Activated CD8-positive, alpha-beta T cell treated with anti-CD3 and anti-CD28 coated beads for 36 hours (primary cell): ENCODE data around the gene NCKAP1. TPM values are rescaled to one million over a fixed set of nuclear protein-coding genes. Genes with fewer than 3 reads are reported as not detected.
A peak's percentile ranks its signal among the peaks of the same experiment; 100 is the strongest.

Experiments
- ATAC-seq: fragments of 200-7000 bp; cut with Tn5 transposase; one replicate; pipeline ENCODE4 v1.10.0; 2021; ENCODE audit warnings: mild to moderate bottlenecking, moderate library complexity
- CTCF ChIA-PET: fragments of 350-600 bp; sonication (Branson Sonifier 250); formaldehyde crosslinking; loops from one replicate; lab custom pipeline; 2021; ENCODE audit warnings: antibody characterized with exemption; lab: Charles Lee
- POLR2A ChIA-PET: fragments of 350-600 bp; sonication (Branson Sonifier 250); formaldehyde crosslinking; loops from one replicate; lab custom pipeline; 2021; ENCODE audit warnings: antibody characterized with exemption; lab: Charles Lee
- DNase-seq: peaks from one replicate; pipeline ENCODE4 v3.0.0-alpha.2; 2020
- H3K27ac Mint-ChIP-seq: one replicate; pipeline ENCODE4 v1.8.0; 2021; ENCODE audit warnings: mild to moderate bottlenecking, mixed read lengths
- H3K27me3 Mint-ChIP-seq: one replicate; pipeline ENCODE4 v1.8.0; 2021; ENCODE audit warnings: mixed read lengths
- H3K36me3 Mint-ChIP-seq: one replicate; pipeline ENCODE4 v1.8.0; 2021; ENCODE audit warnings: low read depth, mixed read lengths
- H3K4me1 Mint-ChIP-seq: one replicate; pipeline ENCODE4 v1.8.0; 2021; ENCODE audit warnings: low read depth, mixed read lengths
- H3K4me3 Mint-ChIP-seq: one replicate; pipeline ENCODE4 v1.8.0; 2021; ENCODE audit warnings: mild to moderate bottlenecking, moderate library complexity, mixed read lengths
- H3K9me3 Mint-ChIP-seq: one replicate; pipeline ENCODE4 v1.8.0; 2021; ENCODE audit warnings: mixed read lengths
- CTCF ChIP-seq: fragments of 200-600 bp; IDR thresholded peaks from one replicate; pipeline ENCODE4 v1.8.0; 2022; ENCODE audit warnings: antibody characterized with exemption, mild to moderate bottlenecking
- intact Hi-C: fragments of 100-400 bp; cut with micrococcal nuclease; formaldehyde crosslinking; loops from one replicate; pipeline ENCODE4 v1.10.0; 2022
- total RNA-seq, 2 experiments: library from RNA; stranded (reverse); gene quantifications; one replicate each; pipeline ENCODE4 v1.2.3, GENCODE V29; 2021

Gene NCKAP1
- total RNA-seq, 2 experiments from 2014 or later = 3.1 to 3.9 TPM

GRCh38 chr2:183037553-183038340 lies 510 bp downstream of the NCKAP1 start:
- DNase-seq (peak; percentile 58), ATAC-seq (peak; percentile 55)
- Mint-ChIP-seq H3K27ac (no peak overlapping the region), H3K27me3 (peaks cover 62% of the 10 kb centered on the region), H3K4me3 (peak overlapping the region; percentile 73), H3K9me3 (no peaks in the 10 kb centered on the region), H3K36me3 (no peaks in the 10 kb centered on the region), H3K4me1 (peaks cover 24% of the 10 kb centered on the region)
- ChIA-PET CTCF (interaction anchor here (1.4 kb wide), 1 partner anchor 58 kb away, joined by 3 read pairs; no protein-coding TSS in a partner anchor), POLR2A (interaction anchor here (0.7 to 1.0 kb wide), 2 partner anchors 87 to 114 kb away, joined by 3 read pairs; no protein-coding TSS in a partner anchor)
- no peak for TF ChIP-seq CTCF
- intact Hi-C loops = no loop called here

- intact Hi-C loops = no loop called here
- DNase-seq (no peak), ATAC-seq (no peak)
- Mint-ChIP-seq H3K27me3 (peaks cover 60% of the 10 kb centered on the region), H3K27ac (no peak overlapping the region), H3K4me1 (peaks cover 24% of the 10 kb centered on the region), H3K9me3 (no peaks in the 10 kb centered on the region), H3K4me3 (peak overlapping the region; percentile 69), H3K36me3 (no peaks in the 10 kb centered on the region)
- ChIA-PET CTCF (interaction anchor here (1.4 kb wide), 1 partner anchor 57 kb away, joined by 3 read pairs; no protein-coding TSS in a partner anchor), POLR2A (no interaction called here)
- TF ChIP-seq CTCF = no peak
Observed at GRCh38 chr2:183037074-183037552, 1.1 kb downstream of the NCKAP1 start.

GRCh38 chr2:183035954-183036669 lies 2.1 kb downstream of the NCKAP1 start:
- Mint-ChIP-seq H3K4me3 (no peak overlapping the region), H3K36me3 (no peaks in the 10 kb centered on the region), H3K27me3 (peaks cover 61% of the 10 kb centered on the region), H3K4me1 (peaks cover 24% of the 10 kb centered on the region), H3K27ac (no peak overlapping the region), H3K9me3 (no peaks in the 10 kb centered on the region)
- ATAC-seq (no peak), DNase-seq (no peak)
- CTCF ChIA-PET = no interaction called here
- TF ChIP-seq CTCF = no peak
- POLR2A ChIA-PET = no interaction called here
- intact Hi-C loops = no loop called here

GRCh38 chr2:183035298-183035953 lies 2.8 kb downstream of the NCKAP1 start:
- DNase-seq = no peak
- peaks cover 24% of the 10 kb centered on the region for H3K4me1 Mint-ChIP-seq
- intact Hi-C loops = no loop called here
- POLR2A ChIA-PET = no interaction called here
- no peak overlapping the region for H3K4me3 Mint-ChIP-seq
- H3K9me3 Mint-ChIP-seq = no peaks in the 10 kb centered on the region
- H3K27me3 Mint-ChIP-seq = peaks cover 61% of the 10 kb centered on the region
- ATAC-seq = no peak
- no peak for TF ChIP-seq CTCF
- H3K27ac Mint-ChIP-seq = no peak overlapping the region
- H3K36me3 Mint-ChIP-seq = no peaks in the 10 kb centered on the region
- CTCF ChIA-PET = no interaction called here
